Astrocyte (in vitro differentiated cells and primary cell): ENCODE measurements around the gene ZFYVE28. TPM values are rescaled to one million over a fixed set of nuclear protein-coding genes. Genes with fewer than 3 reads are reported as not detected.

Experiments used
- DNase-seq: peaks from one replicate; pipeline ENCODE4 v3.0.0-alpha.2; 2010; ENCODE audit warnings: low read depth
- FAIRE-seq: peaks from 2 replicates; lab custom pipeline; 2011; peaks lifted over from hg19 to GRCh38; lab: Jason Lieb, UNC
- H2AFZ ChIP-seq: 2 replicates; pipeline ENCODE4 v1.6.0; 2012; ENCODE audit warnings: low read depth, low read length, inconsistent platforms
- H3K27ac ChIP-seq: 2 replicates; pipeline ENCODE4 v1.5.1; 2011; ENCODE audit warnings: low read depth, low read length, inconsistent platforms
- H3K27me3 ChIP-seq: 2 replicates; pipeline ENCODE4 v1.6.0; 2011; ENCODE audit warnings: low read length, inconsistent platforms; ENCODE audit not compliant: insufficient read depth
- H3K36me3 ChIP-seq: 2 replicates; pipeline ENCODE4 v1.5.1; 2011; ENCODE audit warnings: low read length, inconsistent platforms; ENCODE audit not compliant: insufficient read depth
- H3K4me1 ChIP-seq: 2 replicates; pipeline ENCODE4 v1.5.1; 2011; ENCODE audit warnings: low read length, inconsistent platforms; ENCODE audit not compliant: insufficient read depth
- H3K4me2 ChIP-seq: 2 replicates; pipeline ENCODE4 v1.6.0; 2012; ENCODE audit warnings: low read length, inconsistent platforms
- H3K4me3 ChIP-seq: 2 replicates; pipeline ENCODE4 v1.5.1; 2011; ENCODE audit warnings: low read depth, mild to moderate bottlenecking, low read length, inconsistent platforms; ENCODE audit not compliant: insufficient read depth
- H3K79me2 ChIP-seq: 2 replicates; pipeline ENCODE4 v1.6.0; 2012; ENCODE audit warnings: mild to moderate bottlenecking, low read length, inconsistent platforms; ENCODE audit not compliant: insufficient read depth
- H3K9ac ChIP-seq: 2 replicates; pipeline ENCODE4 v1.6.0; 2012; ENCODE audit warnings: mild to moderate bottlenecking, low read length, inconsistent platforms
- H3K9me3 ChIP-seq: 2 replicates; pipeline ENCODE4 v1.5.1; 2012; ENCODE audit warnings: low read depth, mild to moderate bottlenecking, low read length, inconsistent platforms; ENCODE audit not compliant: insufficient read depth
- H4K20me1 ChIP-seq: 2 replicates; pipeline ENCODE4 v1.6.0; 2012; ENCODE audit warnings: low read length, inconsistent platforms; ENCODE audit not compliant: insufficient read depth
- H3K27ac Mint-ChIP-seq: one replicate; pipeline ENCODE4 v1.8.0; 2021; ENCODE audit warnings: mild to moderate bottlenecking, mixed read lengths; ENCODE audit not compliant: unreplicated experiment
- H3K27me3 Mint-ChIP-seq: one replicate; pipeline ENCODE4 v1.8.0; 2021; ENCODE audit warnings: low read depth, mixed read lengths; ENCODE audit not compliant: unreplicated experiment
- H3K36me3 Mint-ChIP-seq: one replicate; pipeline ENCODE4 v1.8.0; 2021; ENCODE audit warnings: low read depth, mixed read lengths; ENCODE audit not compliant: unreplicated experiment
- H3K4me1 Mint-ChIP-seq: one replicate; pipeline ENCODE4 v1.8.0; 2021; ENCODE audit warnings: low read depth, mixed read lengths; ENCODE audit not compliant: unreplicated experiment
- H3K4me3 Mint-ChIP-seq: one replicate; pipeline ENCODE4 v1.8.0; 2021; ENCODE audit warnings: mild to moderate bottlenecking, moderate library complexity, mixed read lengths; ENCODE audit not compliant: unreplicated experiment
- H3K9me3 Mint-ChIP-seq: one replicate; pipeline ENCODE4 v1.8.0; 2021; ENCODE audit warnings: mild to moderate bottlenecking, mixed read lengths; ENCODE audit not compliant: unreplicated experiment
- EZH2 ChIP-seq: IDR thresholded peaks from 2 replicates; pipeline ENCODE4 v1.6.1; 2012; ENCODE audit warnings: mild to moderate bottlenecking, low read length, inconsistent platforms; ENCODE audit not compliant: insufficient read depth
- total RNA-seq: library from RNA; stranded (reverse); gene quantifications from 2 replicates; pipeline ENCODE4 v1.2.1, GENCODE V29; 2021
- TF ChIP-seq, protein P1 (sequence below): IDR thresholded peaks from 2 replicates; pipeline ENCODE4 v1.5.1; 2011; ENCODE audit warnings: low read depth, mild to moderate bottlenecking, inconsistent platforms, low read length, moderate library complexity; ENCODE audit not compliant: insufficient read depth

Gene ZFYVE28
- total RNA-seq, 1 donor from 2014 or later, result 0.68 TPM

DNA sequence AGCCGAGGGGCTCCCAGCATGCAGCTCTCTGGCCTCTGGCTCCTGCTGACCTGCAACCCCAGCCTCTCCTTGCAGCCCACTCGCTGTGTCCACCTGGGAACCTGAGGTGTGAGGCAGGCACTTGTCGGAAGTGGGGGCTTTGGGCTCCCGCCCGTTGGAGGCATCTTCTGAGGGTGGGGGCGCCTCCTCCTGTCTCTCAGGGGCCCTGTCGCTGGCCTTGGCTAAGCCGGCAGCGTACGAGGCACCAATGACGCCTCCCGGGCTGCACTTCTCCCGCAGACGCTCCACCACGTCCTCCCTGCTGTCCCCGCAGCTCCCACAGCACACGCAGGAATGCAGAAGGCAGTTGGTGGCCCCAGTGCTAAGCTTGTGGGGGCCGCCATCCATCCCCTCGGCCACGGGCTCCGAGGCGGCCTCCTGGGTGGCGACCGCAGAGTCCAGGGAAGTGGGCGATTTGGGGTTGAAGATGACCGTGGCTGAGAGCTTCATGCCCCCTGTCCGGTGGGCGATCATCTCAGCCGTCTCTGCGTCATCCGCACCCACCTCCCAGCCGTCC, 114.0 kb downstream of the ZFYVE28 start:
- Mint-ChIP-seq H3K27me3 (peaks cover 20% of the 10 kb centered on the region), H3K4me1 (peaks cover 2% of the 10 kb centered on the region), H3K4me3 (no peak overlapping the region), H3K9me3 (peaks cover 16% of the 10 kb centered on the region), H3K27ac (no peak overlapping the region), H3K36me3 (no peaks in the 10 kb centered on the region)
- Histone ChIP-seq H3K79me2 (no peaks in the 10 kb centered on the region), H3K9me3 (peaks cover 6% of the 10 kb centered on the region), H3K4me2 (no peak overlapping the region), H3K4me1 (no peaks in the 10 kb centered on the region), H3K27ac (no peak overlapping the region), H3K4me3 (no peak overlapping the region), H2AFZ (no peak overlapping the region), H4K20me1 (no peaks in the 10 kb centered on the region), H3K9ac (no peak overlapping the region), H3K27me3 (no peaks in the 10 kb centered on the region), H3K36me3 (no peaks in the 10 kb centered on the region)
- no peak for FAIRE-seq
- DNase-seq, result no peak
- no peak for TF ChIP-seq EZH2
- TF ChIP-seq, protein P1, sequence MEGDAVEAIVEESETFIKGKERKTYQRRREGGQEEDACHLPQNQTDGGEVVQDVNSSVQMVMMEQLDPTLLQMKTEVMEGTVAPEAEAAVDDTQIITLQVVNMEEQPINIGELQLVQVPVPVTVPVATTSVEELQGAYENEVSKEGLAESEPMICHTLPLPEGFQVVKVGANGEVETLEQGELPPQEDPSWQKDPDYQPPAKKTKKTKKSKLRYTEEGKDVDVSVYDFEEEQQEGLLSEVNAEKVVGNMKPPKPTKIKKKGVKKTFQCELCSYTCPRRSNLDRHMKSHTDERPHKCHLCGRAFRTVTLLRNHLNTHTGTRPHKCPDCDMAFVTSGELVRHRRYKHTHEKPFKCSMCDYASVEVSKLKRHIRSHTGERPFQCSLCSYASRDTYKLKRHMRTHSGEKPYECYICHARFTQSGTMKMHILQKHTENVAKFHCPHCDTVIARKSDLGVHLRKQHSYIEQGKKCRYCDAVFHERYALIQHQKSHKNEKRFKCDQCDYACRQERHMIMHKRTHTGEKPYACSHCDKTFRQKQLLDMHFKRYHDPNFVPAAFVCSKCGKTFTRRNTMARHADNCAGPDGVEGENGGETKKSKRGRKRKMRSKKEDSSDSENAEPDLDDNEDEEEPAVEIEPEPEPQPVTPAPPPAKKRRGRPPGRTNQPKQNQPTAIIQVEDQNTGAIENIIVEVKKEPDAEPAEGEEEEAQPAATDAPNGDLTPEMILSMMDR, result no peak

DNA sequence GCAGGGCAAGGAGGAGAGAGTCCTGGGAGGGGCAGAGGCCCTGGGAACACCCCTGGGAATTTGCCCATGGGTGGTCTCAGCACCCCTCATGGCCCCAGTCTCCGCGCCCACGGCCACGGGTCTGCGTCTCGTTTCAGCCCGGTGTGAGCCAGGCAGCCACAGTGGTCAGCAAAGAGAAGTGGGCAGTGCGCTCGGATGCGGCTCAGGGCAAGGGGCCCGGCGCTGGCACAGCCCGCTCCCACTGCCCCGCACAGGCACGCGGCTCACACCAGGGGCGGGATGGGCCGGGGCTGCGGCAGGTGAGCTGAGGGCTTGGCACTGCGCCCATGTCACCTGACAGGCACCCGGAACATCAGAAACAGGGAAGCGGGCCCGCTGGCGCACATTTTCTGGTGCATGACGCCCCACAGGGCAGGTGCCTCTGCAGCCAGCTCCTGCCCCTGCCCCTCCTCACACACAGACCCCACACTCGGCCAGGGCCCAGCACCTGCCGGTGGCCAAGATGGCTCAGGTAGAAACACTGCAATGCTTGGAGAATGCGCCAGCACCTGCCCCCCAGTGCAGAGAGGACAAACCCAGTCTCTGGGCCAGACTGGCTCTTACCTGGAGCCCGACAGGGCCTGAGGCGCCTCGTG, 114.6 kb downstream of the ZFYVE28 start:
- Mint-ChIP-seq H3K4me1 (peaks cover 2% of the 10 kb centered on the region), H3K4me3 (no peak overlapping the region), H3K27me3 (peaks cover 21% of the 10 kb centered on the region), H3K36me3 (no peaks in the 10 kb centered on the region), H3K9me3 (peaks cover 11% of the 10 kb centered on the region), H3K27ac (no peak overlapping the region)
- H3K4me1 ChIP-seq, result no peaks in the 10 kb centered on the region
- no peak overlapping the region for H3K9ac ChIP-seq
- TF ChIP-seq, protein P1, result no peak
- TF ChIP-seq EZH2, result no peak
- DNase-seq (no peak), FAIRE-seq (no peak)
- no peaks in the 10 kb centered on the region for H4K20me1 ChIP-seq
- H3K9me3 ChIP-seq, result peaks cover 6% of the 10 kb centered on the region
- H3K27ac ChIP-seq, result no peak overlapping the region
- no peak overlapping the region for H2AFZ ChIP-seq
- no peak overlapping the region for H3K4me2 ChIP-seq
- H3K79me2 ChIP-seq, result no peaks in the 10 kb centered on the region
- no peaks in the 10 kb centered on the region for H3K36me3 ChIP-seq
- no peak overlapping the region for H3K4me3 ChIP-seq
- peaks cover 2% of the 10 kb centered on the region for H3K27me3 ChIP-seq

DNA sequence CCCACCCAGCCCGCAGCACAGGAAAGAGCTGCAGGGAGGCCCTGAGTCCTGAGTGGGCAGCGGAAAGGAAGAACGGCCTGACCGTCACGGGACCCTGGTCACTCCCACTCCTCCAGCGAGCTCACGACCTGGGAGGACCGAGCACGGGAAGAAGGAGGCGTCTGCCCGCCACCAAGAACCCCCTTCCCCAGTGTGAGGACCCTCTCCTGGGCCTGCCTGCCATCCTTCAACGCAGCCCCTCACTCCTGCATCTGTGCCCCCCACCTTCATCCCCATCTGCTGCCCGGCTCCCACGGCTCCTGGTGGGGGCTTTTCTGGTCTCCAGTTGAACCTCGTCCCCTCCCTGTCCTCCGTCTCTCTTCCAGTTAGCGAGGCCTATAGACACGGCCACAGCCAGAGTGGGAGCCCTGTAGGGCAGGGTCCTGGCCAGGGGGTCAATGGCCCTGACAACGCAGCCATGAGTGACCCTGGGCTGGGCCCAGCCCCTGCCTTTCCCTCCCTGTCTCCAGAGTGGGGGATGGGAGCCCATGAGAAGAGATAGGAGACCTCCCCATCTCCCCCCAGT, 115.2 kb downstream of the ZFYVE28 start:
- no peak overlapping the region for H3K4me2 ChIP-seq

More for the DNA sequence above, 115.2 kb downstream of the ZFYVE28 start:
- no peak overlapping the region for H3K27ac ChIP-seq
- H3K9ac ChIP-seq, result no peak overlapping the region
- H3K9me3 ChIP-seq, result peaks cover 6% of the 10 kb centered on the region
- H3K79me2 ChIP-seq, result no peaks in the 10 kb centered on the region
- no peak overlapping the region for H2AFZ ChIP-seq
- Mint-ChIP-seq H3K27me3 (peaks cover 26% of the 10 kb centered on the region), H3K4me1 (peaks cover 2% of the 10 kb centered on the region), H3K4me3 (no peak overlapping the region), H3K27ac (no peak overlapping the region), H3K36me3 (no peaks in the 10 kb centered on the region), H3K9me3 (peaks cover 11% of the 10 kb centered on the region)
- H3K4me1 ChIP-seq, result no peaks in the 10 kb centered on the region
- no peaks in the 10 kb centered on the region for H3K36me3 ChIP-seq
- TF ChIP-seq, protein P1, result no peak
- TF ChIP-seq EZH2, result no peak
- H3K27me3 ChIP-seq, result peaks cover 2% of the 10 kb centered on the region
- H4K20me1 ChIP-seq, result no peaks in the 10 kb centered on the region
- no peak overlapping the region for H3K4me3 ChIP-seq
- DNase-seq (no peak), FAIRE-seq (no peak)
